Fibroblast of the aortic adventitia (primary cell): ENCODE measurements around the gene TRPV6. TPM values are rescaled to one million over a fixed set of nuclear protein-coding genes. Genes with fewer than 3 reads are reported as not detected.

ENCODE experiments used
- DNase-seq: peaks from one replicate; pipeline ENCODE4 v3.0.0-alpha.2; 2010; ENCODE audit warnings: low read depth
- H3K4me3 ChIP-seq: 2 replicates; pipeline ENCODE4 v1.5.1; 2011; ENCODE audit warnings: low read depth, mild to moderate bottlenecking, control low read depth, low read length, moderate library complexity
- total RNA-seq: library from RNA; depleted of rRNA; stranded (reverse); fragments of >200 nt; gene quantifications from 2 replicates; pipeline ENCODE4 v1.2.3, GENCODE V29; 2012; ENCODE audit warnings: low replicate concordance
- TF ChIP-seq, protein P1 (sequence below): IDR thresholded peaks from 2 replicates; pipeline ENCODE4 v1.5.1; 2011; ENCODE audit warnings: mild to moderate bottlenecking, low read length, control low read depth, inconsistent platforms; ENCODE audit not compliant: insufficient read depth

Gene TRPV6
- total RNA-seq, 1 donor = not detected

GRCh38 chr7:142832417-142832816, 53.1 kb downstream of the TRPV6 start:
- TF ChIP-seq, protein P1, sequence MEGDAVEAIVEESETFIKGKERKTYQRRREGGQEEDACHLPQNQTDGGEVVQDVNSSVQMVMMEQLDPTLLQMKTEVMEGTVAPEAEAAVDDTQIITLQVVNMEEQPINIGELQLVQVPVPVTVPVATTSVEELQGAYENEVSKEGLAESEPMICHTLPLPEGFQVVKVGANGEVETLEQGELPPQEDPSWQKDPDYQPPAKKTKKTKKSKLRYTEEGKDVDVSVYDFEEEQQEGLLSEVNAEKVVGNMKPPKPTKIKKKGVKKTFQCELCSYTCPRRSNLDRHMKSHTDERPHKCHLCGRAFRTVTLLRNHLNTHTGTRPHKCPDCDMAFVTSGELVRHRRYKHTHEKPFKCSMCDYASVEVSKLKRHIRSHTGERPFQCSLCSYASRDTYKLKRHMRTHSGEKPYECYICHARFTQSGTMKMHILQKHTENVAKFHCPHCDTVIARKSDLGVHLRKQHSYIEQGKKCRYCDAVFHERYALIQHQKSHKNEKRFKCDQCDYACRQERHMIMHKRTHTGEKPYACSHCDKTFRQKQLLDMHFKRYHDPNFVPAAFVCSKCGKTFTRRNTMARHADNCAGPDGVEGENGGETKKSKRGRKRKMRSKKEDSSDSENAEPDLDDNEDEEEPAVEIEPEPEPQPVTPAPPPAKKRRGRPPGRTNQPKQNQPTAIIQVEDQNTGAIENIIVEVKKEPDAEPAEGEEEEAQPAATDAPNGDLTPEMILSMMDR = no peak
- H3K4me3 ChIP-seq = no peak overlapping the region
- peak; percentile 47 for DNase-seq

DNA sequence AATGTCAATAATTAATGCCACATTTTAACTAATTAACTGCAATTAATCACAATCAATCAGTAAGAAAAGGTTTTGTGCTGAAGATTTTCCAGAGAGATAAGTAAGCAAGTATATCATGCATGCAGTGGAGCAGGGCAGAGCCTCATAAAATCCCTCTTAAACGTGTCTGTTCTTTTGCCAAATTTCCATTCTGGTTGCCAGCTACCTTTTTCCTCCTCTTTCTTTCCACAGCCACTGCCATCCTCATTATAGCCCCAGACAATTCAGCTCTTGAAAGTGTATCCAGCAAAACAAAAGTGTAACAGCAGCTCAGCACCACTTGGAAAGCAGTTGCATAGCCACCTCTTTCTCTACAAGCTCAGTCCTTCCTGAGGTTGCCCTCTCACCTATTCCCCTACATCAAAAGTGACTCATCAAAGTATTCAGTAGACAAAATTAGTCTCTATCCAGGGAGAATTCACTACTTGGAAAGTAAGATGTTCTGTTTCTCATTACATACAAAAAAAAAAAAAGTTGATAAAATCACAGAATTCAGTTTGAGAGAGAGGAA, 57.5 kb downstream of the TRPV6 start:
- TF ChIP-seq, protein P1 = no peak

GRCh38 chr7:142822714-142823113, 62.8 kb downstream of the TRPV6 start:
- no peak overlapping the region for H3K4me3 ChIP-seq
- no peak for DNase-seq
- TF ChIP-seq, protein P1 = no peak

More for the DNA sequence above, 57.5 kb downstream of the TRPV6 start:
- no peak for DNase-seq
- no peak overlapping the region for H3K4me3 ChIP-seq

Other genes with a start within 250 kb of the TRPV6 start
- gene PRSS1, start 136.3 kb downstream of the TRPV6 start, total RNA-seq = not detected in 2 replicates
- not detected in 2 replicates for gene PRSS2, start 114.8 kb downstream of the TRPV6 start, total RNA-seq
- 11.0 and 15.2 TPM in 2 replicates for gene EPHB6, start 30.7 kb downstream of the TRPV6 start, total RNA-seq
- not detected in 2 replicates for gene TRPV5, start 48.0 kb upstream of the TRPV6 start, total RNA-seq
- gene LLCFC1, start 53.7 kb upstream of the TRPV6 start, total RNA-seq = not detected in 2 replicates
- gene KEL, start 76.6 kb upstream of the TRPV6 start, total RNA-seq = not detected in 2 replicates
- not detected in 2 replicates for gene OR9A2, start 141.4 kb upstream of the TRPV6 start, total RNA-seq
- gene OR6V1, start 166.6 kb upstream of the TRPV6 start, total RNA-seq = not detected in 2 replicates
- gene PIP, start 246.3 kb upstream of the TRPV6 start, total RNA-seq = not detected in 2 replicates